ENCODE measurements around the gene KCNH8.

KCNH8 gene

GRCh38 chr3:19394946-19395345 lies 246.6 kb downstream of the KCNH8 start:
- DNase-seq: no peak

DNA sequence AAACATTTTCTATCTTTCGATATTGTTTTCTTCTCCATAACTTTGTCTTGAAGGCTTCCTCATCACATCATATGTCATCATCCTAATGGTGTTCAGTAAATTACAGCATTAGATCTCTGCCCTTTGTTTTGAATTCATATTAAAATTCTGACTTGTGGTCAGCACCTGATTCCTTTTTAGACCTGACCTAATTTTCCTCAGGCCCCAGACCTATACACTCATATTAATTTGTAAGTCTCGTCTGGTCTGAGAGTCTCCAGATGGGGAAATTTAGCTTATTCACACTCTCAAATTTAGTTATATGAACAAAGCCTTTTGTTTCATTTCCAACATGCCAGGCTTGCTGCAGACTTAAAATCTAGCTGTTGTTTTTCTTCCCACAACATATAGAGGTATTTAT lies 248.4 kb downstream of the KCNH8 start:
- no peak for DNase-seq

DNA sequence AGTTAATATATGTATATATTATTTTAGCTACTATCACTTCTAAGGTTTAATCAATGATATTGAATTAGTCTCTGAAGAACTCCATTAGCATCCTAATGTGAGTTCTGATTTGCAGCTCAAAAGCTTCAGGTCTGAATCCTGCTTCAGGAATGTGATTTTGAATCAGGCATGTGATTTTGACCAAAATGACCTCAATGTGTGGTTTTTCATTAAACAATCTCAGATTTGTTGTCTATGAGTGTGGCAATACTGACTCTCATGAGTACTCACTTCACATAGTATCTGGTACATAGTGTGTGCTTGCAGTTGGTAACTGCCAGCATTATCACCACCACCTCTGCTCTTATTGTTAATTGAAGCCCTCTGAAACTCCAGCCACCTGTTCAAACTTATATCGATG lies 251.0 kb downstream of the KCNH8 start:
- no peak for DNase-seq

DNA sequence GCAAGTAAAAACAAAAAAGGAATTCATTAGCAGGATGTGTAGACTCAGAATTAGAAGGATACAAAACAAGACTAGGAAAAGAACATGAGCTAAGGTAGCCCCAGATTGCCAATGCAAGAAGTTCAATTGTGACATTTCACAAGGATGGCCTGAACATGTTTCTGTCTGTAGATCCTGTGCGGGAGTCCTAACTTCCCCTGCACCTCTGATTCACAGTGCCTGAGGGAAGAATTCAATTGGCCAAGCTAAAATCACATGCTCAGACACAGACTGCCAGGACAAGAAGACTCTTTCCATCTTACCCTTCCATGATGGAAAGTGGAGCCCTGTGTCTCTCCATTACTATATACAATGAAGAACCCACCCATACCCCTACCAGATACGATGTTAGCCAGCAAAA lies 251.5 kb downstream of the KCNH8 start:
- DNase-seq: no peak

DNA sequence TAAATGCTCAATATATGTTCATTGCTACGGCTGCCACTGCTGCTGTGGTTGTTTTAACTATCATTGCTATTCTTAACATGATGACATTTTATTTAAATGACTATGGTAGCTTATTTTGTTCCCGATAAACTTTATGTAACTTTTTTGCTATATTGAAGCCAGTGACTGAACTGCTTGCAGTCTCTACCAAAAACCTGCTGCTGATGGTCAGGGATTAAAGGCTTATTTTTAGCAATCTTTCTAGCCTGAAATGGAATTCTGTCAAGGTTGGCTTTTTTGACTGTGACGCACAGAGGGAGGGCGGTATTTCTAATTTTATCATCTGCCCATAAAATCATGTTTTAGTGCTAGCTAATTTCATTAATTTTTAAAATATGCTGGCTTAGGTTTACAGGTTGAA lies 271.8 kb downstream of the KCNH8 start:
- DNase-seq: no peak

- DNase-seq: no peak
These were observed 277.5 kb downstream of the KCNH8 start for GRCh38 chr3:19425825-19426224.

GRCh38 chr3:19427422-19428149 lies 279.3 kb downstream of the KCNH8 start:
- no peak for DNase-seq

DNA sequence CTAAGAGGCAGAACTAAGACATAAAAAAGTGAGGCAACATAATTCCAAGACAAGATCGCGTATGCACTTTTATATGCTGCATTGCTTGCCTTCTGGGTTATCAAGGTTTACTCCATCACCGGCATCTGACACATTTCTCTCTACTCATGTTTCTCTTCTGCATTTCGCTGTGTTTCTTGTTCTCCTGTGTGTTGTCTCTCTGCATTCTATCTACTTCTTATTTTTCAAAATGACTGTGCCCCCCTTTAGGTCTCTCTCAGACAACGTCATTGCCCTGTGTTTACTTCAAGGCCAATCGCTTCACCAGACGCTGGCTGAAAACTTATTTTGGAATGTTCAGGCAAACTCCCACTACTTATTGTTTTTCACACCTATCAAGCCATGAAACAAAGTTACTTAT lies 280.4 kb downstream of the KCNH8 start:
- DNase-seq: no peak

GRCh38 chr3:19432669-19433068 lies 284.4 kb downstream of the KCNH8 start:
- no peak for DNase-seq

GRCh38 chr3:19436746-19437145 lies 288.4 kb downstream of the KCNH8 start:
- DNase-seq: no peak

GRCh38 chr3:19439944-19440343 lies 291.6 kb downstream of the KCNH8 start:
- no peak for DNase-seq

- no peak for DNase-seq
These were observed 297.8 kb downstream of the KCNH8 start for GRCh38 chr3:19446138-19446537.

DNA sequence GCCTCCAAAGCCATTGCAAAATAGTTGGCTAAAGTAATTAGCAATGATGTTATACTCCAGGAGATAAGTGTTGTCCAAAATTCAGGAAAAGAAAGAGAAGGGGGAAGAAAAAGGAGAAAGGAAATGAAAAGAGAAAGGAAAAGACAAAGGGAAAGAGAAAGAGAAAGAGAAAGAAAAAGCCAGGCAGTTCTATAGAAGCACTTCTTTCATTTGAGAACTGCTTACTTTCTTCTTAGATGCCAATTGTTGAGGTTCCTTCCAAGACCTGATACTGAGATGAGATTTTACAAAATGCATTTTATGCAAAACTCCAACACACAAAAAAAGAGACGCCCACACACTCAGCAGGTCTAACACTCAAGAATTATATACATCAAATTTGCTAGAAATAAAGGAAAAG lies 298.4 kb downstream of the KCNH8 start:
- no peak for DNase-seq

DNA sequence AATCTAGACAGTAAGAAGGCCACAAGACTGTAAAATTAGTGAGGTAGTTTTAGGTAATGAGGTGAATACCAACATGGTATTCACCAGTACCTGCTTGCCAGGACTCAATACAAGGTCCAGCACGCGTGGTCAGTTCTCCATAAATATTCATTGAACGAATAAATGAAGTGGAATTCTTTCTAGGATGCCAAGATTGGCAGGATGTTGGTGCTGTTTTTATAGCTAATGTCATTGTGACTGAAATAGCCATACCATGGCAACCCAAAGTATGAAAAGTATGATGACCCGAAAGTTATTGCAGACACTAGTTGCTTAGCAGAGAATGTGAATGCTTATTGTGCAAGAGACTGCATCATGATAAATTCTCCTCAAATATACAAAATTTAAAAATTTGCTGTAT lies 307.2 kb downstream of the KCNH8 start:
- no peak for DNase-seq

GRCh38 chr3:19456738-19457137 lies 308.4 kb downstream of the KCNH8 start:
- no peak for DNase-seq

DNA sequence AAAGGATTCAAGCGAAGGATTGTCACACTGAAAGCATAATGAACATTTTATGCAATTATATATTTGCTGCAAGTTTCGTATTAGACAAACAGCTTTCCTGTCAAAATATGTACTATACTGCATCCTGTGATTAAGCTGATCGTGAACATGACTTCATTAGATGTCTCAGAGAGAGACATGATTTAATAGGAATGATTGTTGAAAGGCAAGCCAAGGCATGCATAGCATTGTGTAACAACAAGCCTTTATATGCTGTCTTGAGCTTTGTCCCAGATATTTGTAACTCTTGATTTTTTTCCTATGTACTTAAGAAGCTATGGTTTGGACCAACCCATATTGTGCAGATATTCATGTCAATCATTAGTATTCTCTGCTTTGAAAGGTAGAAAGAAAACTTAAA lies 309.1 kb downstream of the KCNH8 start:
- no peak for DNase-seq

DNA sequence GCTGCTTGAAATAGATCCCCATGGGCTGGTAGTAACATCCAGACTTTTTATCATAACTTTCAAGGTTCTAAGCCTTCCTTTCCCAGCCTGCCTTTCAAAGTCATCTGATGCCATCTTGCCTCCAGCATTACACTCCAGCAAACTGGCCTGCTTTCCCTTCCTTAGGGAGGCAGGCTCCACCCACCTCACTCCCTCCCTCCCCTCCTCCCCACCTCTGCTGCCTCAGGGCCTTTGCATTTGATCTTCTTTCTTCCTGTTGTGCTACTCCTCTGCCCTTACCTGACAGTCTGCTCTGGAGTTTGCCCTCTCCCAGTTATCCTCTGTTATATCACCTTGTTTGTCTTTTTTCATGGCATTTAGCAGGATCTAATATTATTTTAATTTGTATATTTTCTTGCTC lies 319.5 kb downstream of the KCNH8 start:
- no peak for DNase-seq

DNA sequence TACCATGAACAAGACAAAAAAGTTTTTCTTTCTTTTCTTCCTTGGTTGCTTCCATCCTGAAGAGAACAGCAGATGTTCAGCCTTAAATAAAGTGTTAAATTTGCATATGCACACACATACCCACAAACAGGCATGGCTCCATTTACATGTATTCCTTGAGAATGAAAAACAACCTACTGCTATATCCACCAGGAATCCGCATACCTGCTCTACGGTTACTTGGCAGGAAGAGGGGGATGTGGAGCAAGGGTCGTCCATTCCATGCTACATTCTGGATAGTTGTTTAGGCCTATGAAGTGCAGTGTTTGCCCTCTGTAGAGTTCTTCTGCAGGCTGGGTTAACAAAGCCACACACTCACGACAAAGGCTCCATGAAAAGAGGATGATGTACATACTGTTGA lies 322.8 kb downstream of the KCNH8 start:
- no peak for DNase-seq

DNA sequence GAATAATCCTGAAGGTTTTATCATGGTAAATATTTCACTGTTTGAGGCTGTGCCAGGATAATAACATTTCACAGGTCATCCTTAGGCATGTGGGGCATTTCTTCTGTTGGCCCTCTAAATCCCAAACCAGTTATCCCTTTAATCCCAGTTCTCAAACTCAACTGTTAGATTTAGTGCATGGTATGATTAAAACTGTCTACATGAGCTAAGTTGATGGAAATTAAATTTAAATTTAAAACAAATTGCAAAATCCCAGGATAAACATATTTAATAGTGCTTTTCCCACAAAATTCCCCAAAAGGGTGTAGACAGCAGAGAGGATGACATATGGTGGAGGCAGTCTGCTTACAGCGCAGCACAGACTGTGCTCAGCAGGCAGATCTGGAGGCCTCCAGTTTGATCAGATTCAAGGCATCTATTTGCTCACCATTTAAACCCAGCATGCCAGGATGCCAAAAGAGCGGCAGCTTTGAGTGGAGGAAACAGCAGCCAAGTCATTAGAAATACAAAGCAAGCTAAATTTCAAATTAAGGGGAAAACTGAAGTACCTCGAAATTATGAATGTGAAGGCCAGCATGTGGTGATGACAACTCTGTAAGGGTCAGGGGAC lies 325.8 kb downstream of the KCNH8 start:
- no peak for DNase-seq

- no peak for DNase-seq
These were observed 328.0 kb downstream of the KCNH8 start for GRCh38 chr3:19476281-19476680.

- DNase-seq: no peak
These were observed 337.0 kb downstream of the KCNH8 start for GRCh38 chr3:19485267-19485666.

GRCh38 chr3:19487386-19487785 lies 339.1 kb downstream of the KCNH8 start:
- no peak for DNase-seq

DNA sequence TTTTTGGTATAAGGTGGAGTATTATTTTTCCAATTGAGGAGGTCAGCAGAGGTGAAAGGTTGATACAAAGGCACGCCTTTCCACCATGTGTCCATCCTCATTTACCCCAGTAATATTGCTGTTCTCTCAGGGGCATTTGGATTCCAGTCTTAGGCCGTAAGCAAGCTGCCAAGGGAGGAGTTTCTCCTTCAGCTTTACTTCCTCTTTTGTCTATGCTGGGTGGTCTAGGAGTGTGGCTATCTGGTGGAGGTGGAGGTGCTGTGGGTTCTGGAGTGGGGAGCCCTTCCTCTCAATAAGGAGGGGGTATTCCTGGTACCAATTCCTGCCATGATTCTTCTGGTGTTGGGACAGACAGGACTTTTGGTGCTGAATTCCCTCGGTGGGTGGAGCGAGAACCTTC lies 340.6 kb downstream of the KCNH8 start:
- no peak for DNase-seq

GRCh38 chr3:19489936-19490335 lies 341.6 kb downstream of the KCNH8 start:
- DNase-seq: no peak

- no peak for DNase-seq
These were observed 357.9 kb downstream of the KCNH8 start for GRCh38 chr3:19506171-19506570.

All from left hindlimb (tissue), 1 donor.